Activated CD4-positive, CD25-positive, alpha-beta regulatory T cell treated with anti-CD3 and anti-CD28 coated beads, Interleukin-2, amount 50 U/mL, for 16 hours (primary cell): ENCODE measurements around the gene TMA7.

ENCODE experiments used
- DNase-seq: peaks from one replicate; pipeline ENCODE4 v3.0.0-alpha.2; 2020; ENCODE audit warnings: low read depth, low spot score

Gene TMA7

DNA sequence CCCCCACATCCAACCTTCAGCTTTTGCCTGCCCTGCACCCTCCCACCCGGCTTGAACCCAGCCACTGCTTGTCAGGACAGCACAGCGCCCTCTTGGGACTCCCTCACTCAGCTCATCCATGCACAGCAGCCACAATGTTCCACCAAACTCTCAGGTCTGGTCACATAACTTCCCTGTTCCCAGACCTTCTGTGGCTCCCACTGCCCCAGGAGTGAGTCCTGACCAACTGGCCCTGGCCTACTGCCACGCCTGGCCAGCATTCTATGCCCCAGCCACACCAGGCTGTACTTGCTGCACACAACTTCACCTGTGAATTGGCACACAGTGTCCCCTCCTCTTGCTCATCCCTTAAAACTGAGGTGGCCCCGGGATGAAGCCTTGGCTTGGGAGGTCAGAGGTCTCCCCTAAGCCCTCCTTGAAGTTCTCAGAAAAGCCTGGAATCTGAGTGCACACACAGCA, 31.2 kb upstream of the TMA7 start:
- DNase-seq = no peak

GRCh38 chr3:48409291-48410201, 30.5 kb upstream of the TMA7 start:
- DNase-seq = no peak

- DNase-seq = no peak
Measured at GRCh38 chr3:48410205-48411040, 29.6 kb upstream of the TMA7 start.

DNA sequence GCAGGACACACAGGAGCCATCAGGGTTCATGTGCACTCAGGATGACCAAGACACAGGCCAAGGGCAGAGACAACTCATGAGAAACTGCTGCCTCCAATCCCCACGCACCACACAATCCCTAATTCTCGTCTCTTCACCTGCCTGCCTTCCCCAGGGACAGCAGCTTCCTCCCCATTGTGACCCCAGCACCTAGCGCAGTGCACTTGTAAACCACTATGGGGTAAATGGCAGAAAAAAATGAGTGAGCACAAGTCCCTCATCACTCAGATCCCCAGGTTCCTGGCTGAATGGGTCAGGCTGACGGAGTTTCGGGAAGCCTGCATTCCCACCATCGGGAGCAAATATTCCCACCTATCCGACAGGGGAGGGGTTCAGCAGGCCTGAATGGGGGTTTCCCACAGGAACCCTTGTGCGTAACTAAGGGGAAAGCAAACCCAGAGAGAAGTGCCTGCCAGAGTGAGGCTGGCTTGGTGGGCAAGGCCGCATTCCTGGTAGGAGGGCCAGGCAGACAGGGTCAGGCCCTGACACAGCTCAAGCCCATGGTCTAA, 28.9 kb upstream of the TMA7 start:
- no peak for DNase-seq

DNA sequence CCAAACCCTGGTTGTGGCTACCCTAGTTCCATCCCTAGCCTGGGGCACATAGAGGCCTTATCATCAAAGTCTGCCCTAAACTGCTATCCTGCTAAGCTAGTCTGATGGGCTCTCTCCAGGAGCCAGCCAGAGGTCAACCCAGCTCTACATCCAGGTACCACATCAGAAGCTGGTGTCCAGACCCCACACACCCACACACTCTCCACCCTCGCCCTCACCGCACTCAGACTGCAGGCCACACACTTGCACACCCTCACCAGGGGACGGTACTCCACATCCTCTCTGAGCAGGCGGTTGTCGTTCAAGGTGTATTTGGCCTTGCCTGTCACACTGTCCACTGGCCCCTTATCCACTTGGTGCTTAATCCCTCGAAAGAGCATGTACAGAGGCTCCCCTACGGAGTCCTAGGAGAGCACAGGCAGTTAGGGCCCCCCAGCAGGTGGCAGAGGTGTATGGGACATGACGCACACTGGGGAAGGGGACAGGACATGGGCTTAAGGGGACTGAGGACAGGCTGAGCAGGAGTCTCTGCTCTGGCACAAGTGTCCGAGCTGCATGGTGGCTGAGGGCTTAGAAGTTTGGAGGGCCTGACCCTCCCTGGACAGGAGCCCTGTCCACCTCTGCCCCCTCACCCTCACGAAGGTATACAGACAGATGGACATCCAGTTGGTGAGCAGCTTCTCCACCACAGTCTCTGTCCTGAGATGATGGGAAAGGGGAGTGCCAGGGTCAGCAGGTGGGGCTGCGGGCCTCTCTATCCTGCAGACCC, 28.3 kb upstream of the TMA7 start:
- DNase-seq = no peak

DNA sequence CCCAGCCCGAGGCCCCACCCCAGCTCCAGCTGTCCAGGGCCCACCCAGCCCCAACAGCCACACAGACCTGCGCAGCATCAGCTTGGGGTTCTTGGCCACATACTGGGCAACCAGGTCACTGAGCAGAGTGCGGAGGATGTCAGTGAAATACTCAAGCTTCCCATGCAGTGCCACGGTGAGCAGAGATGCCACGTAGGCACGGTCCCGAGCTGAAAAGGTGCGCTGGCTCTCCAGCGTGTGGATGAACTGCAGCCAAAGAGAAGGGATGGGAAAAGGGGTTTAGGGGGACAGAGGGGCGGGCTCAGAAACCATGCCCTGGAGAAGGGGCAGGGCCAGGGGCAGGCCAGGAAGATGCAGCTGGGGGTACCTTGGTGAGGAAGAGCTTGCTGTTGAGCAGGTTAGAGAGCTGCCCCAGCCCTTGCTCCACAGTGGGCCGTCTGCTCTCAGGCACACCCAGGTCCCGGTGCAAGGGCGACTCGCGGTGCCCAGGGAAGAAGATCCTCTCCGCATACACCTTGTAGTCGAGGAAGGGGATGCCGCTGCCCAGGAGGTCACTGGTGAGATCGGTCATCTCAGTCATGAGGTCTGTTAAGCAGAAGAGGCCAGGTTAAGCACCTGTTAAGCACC, 27.6 kb upstream of the TMA7 start:
- no peak for DNase-seq

- DNase-seq = no peak
Measured at GRCh38 chr3:48413086-48413485, 27.0 kb upstream of the TMA7 start.

- DNase-seq = no peak
Measured at GRCh38 chr3:48413611-48414010, 26.4 kb upstream of the TMA7 start.

GRCh38 chr3:48414376-48415250, 25.4 kb upstream of the TMA7 start:
- DNase-seq = no peak

GRCh38 chr3:48415251-48415953, 24.7 kb upstream of the TMA7 start:
- no peak for DNase-seq

DNA sequence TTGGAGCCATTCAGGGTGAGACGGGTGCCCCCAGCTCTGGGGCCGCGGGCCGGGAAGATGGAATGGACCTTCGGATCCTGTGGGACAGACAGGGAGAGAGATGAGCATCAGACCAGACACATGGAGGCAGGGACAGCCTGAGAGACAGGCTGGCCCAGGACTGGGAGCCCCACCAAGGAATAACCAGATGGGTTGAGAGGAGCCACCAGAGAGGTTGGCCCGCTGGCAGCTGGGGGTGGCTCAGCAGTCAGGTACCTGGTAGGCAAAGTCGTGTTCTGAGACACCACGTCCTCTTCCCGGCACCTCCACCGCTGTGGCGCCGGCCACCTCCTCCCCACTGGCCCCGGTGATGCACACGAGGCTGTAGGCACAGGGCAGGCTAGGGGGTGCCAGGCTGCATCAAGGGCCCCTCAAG, 24.0 kb upstream of the TMA7 start:
- DNase-seq = no peak

DNA sequence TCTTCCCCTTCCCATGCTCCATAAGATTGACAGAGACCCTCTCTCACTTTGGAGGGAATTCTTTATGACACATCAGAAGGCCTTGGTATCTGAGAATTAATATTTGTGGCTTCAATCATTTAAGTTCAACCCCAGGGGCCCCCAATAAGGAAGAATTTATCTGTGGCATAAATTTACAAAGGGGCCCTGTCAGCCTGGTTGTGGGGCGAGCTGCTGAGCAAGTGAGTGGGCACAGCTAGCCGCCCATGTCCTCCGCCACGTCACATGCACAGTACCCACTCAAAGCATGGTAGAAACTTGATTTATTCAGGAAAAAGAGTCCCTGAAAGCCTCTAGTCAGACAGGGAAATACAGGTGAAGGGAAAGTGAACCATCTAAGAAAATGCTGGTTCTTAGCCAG, 23.5 kb upstream of the TMA7 start:
- no peak for DNase-seq

DNA sequence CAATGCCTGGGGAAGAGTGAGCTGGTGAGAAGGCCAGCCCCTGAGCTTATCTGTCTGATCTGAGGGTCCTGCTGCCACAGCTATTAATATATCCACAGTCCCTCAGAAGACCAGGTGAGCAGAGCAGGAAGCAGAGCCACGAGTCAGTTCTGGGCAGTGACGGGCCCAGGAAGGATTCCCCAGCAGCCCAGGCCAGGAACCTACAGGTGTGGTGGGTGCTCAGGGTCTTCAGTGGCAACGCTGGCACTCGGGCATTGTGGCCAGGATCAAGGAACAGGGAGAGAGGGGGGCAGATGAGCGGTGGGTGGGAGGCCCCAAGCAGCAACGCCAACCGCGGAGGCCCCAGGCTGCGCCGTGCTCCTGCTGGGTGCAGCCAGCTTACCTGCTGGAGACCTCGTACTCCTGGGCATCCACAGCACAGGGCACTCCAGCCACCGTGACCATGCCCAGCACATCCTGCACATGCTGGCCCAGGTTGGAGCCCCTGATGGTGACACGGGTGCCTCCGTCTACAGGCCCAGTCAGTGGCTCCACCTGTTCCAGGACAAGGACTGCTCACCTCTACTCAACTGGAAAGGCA, 22.4 kb upstream of the TMA7 start:
- no peak for DNase-seq

- no peak for DNase-seq
Measured at GRCh38 chr3:48418140-48418539, 21.9 kb upstream of the TMA7 start.

DNA sequence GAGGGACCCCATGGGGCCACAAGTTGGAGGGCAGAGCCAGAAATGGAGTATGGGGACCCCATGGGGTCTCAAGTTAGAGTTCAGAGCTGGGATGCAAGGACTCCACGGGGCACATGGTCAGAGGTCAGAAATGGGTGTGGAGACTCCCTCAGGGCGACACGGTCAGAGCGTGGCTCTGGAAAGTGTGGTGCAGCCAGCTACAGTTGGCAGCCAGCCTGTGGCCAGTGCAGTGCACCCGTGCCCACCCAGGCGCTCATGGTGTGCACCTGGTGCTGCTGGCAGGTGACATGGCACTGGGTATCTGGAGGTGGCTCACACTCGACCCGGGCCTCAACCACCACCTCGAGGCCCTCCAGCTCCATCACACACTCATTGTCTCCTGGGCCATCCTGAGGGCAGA, 21.4 kb upstream of the TMA7 start:
- no peak for DNase-seq

DNA sequence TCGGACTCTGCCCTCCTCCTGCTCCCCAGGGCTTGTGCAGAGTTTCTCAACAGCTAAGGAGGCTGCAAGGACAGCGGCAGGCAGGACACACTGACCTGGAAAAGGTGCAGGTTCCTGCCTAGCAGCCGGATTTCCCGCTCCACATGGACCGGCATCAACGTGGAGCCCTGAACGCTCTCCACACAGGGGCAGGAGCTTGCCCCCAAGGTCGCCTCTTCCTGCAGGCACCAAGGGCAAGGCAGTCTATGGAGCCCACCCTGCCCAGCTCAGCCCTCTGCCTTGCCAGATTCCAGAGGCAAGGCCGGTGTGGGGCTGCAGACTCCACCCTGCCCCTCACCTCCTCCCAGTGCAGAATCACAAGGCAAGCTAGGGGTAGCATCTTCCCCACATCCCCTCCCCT, 20.9 kb upstream of the TMA7 start:
- no peak for DNase-seq

- no peak for DNase-seq
Measured at GRCh38 chr3:48419597-48419996, 20.5 kb upstream of the TMA7 start.

- no peak for DNase-seq
Measured at GRCh38 chr3:48420561-48420960, 19.5 kb upstream of the TMA7 start.

- DNase-seq = no peak
Measured at GRCh38 chr3:48422272-48422671, 17.8 kb upstream of the TMA7 start.
